Amniotic epithelial cell (primary cell): Measurements from ENCODE around the gene PRDX2.
"Not testable (repeated sequence)": the region's sequence is repeated elsewhere in the genome, so short reads cannot be mapped to it uniquely, and the experiment has no call there.

Source experiments
- DNase-seq: peaks from one replicate; pipeline ENCODE4 v3.0.0-alpha.2; 2010; ENCODE audit warnings: low read depth

Gene PRDX2

GRCh38 chr19:12825254-12826131 lies 23.9 kb upstream of the PRDX2 start:
- peak; percentile 47 for DNase-seq

- no peak for DNase-seq
These were observed 20.2 kb upstream of the PRDX2 start for GRCh38 chr19:12821761-12822160.

GRCh38 chr19:12817810-12818209 lies 16.2 kb upstream of the PRDX2 start:
- DNase-seq, result not testable (repeated sequence)

- DNase-seq, result not testable (repeated sequence)
These were observed 15.6 kb upstream of the PRDX2 start for GRCh38 chr19:12817188-12817587.

- no peak for DNase-seq
These were observed 13.5 kb upstream of the PRDX2 start for GRCh38 chr19:12815088-12815487.

GRCh38 chr19:12806242-12807081 lies 4.9 kb upstream of the PRDX2 start, which contains the start of gene RNASEH2A:
TSS of gene RNASEH2A (plus strand) at chr19:12806584. CDS start at chr19:12806674, 90 bp downstream.
- peak; percentile 85 for DNase-seq

- DNase-seq, result no peak
These were observed 2.5 kb upstream of the PRDX2 start for GRCh38 chr19:12804051-12804450.

- no peak for DNase-seq
These were observed 887 bp upstream of the PRDX2 start for GRCh38 chr19:12802267-12803106.

- no peak for DNase-seq
These were observed 606 bp downstream of the PRDX2 start for GRCh38 chr19:12800923-12801465.

GRCh38 chr19:12800466-12800770 lies 1.2 kb downstream of the PRDX2 start:
- no peak for DNase-seq

- DNase-seq, result no peak
These were observed 1.7 kb downstream of the PRDX2 start for GRCh38 chr19:12799742-12800465.

GRCh38 chr19:12797607-12798006 lies 4.0 kb downstream of the PRDX2 start:
- not testable (repeated sequence) for DNase-seq

GRCh38 chr19:12797141-12797587 lies 4.4 kb downstream of the PRDX2 start:
- no peak for DNase-seq

- peak; percentile 69 for DNase-seq
These were observed 5.2 kb downstream of the PRDX2 start for GRCh38 chr19:12796146-12797071.

- DNase-seq, result no peak
These were observed 6.6 kb downstream of the PRDX2 start for GRCh38 chr19:12794971-12795381.

GRCh38 chr19:12794196-12794941 lies 7.2 kb downstream of the PRDX2 start:
- DNase-seq, result no peak

GRCh38 chr19:12793290-12794195 lies 8.1 kb downstream of the PRDX2 start:
- peak; percentile 87 for DNase-seq

GRCh38 chr19:12792853-12793289 lies 8.7 kb downstream of the PRDX2 start:
- no peak for DNase-seq
